ENCODE measurements around the gene ZNF595. TPM values are rescaled to one million over a fixed set of nuclear protein-coding genes. Genes with fewer than 3 reads are reported as not detected.
"Not testable (repeated sequence)": the region's sequence is repeated elsewhere in the genome, so short reads cannot be mapped to it uniquely, and the experiment has no call there.

Gene ZNF595
- polyA plus RNA-seq, 1 of the 3 experiments (the other 2 are of a cell fraction): 88.4 TPM

GRCh38 chr4:28767-29542 is 24.2 kb upstream of the ZNF595 start:
- H3K27ac ChIP-seq (ENCODE audit: low read depth in 2 of 2, low read length in 1 of 2); H3K9me2 ChIP-seq; H3K4me1 ChIP-seq (ENCODE audit: control insufficient read depth in 1 of 2, insufficient read depth in 2 of 2, low read depth in 1 of 2, low read length in 1 of 2); DNase-seq; H3K9ac ChIP-seq; H3K79me2 ChIP-seq (ENCODE audit: insufficient read depth); POLR2A ChIA-PET; H3K4me2 ChIP-seq; H3K36me3 ChIP-seq (replicated peaks in 1 of 2; ENCODE audit: control insufficient read depth in 1 of 2, insufficient read depth in 2 of 2, low read length in 1 of 2); H4K20me1 ChIP-seq (ENCODE audit: insufficient read depth); H3K4me3 ChIP-seq (ENCODE audit: low read depth in 2 of 2, low read length in 1 of 2); H3F3A ChIP-seq (replicated peaks; ENCODE audit: insufficient read depth); H2AFZ ChIP-seq (ENCODE audit: low read depth); H3K9me3 ChIP-seq; H3K27me3 ChIP-seq (ENCODE audit: insufficient read depth): not testable (repeated sequence)
- CTCF ChIA-PET: interaction anchor here (0.6 to 2.6 kb wide), 9 partner anchors 8 to 34 kb away, joined by 4 to 52 read pairs (median 5); partner anchors contain the start of gene ZNF595
- TF ChIP-seq RAD21 (IDR thresholded peaks at IDR 0.05; ENCODE audit: low read length) (0 out of 2 replicates have a peak, but pooled peaks have one; percentile 14), CTCF (IDR thresholded peaks at IDR 0.05) (peak; percentile 50; the same call in 1 of the 2 replicates)
- WGBS (ENCODE audit: low lambda C conversion rate): 0% methylated on average over 1 of the region's 3 CpGs

GRCh38 chr4:33314-33713 is 19.8 kb upstream of the ZNF595 start:
- H3K27ac ChIP-seq (ENCODE audit: low read depth in 2 of 2, low read length in 1 of 2); H3F3A ChIP-seq (replicated peaks; ENCODE audit: insufficient read depth); H3K27me3 ChIP-seq (ENCODE audit: insufficient read depth); H3K4me3 ChIP-seq (ENCODE audit: low read depth in 2 of 2, low read length in 1 of 2); H3K36me3 ChIP-seq (replicated peaks in 1 of 2; ENCODE audit: control insufficient read depth in 1 of 2, insufficient read depth in 2 of 2, low read length in 1 of 2); H4K20me1 ChIP-seq (ENCODE audit: insufficient read depth); CTCF ChIA-PET; H3K9me2 ChIP-seq; H3K79me2 ChIP-seq (ENCODE audit: insufficient read depth); H2AFZ ChIP-seq (ENCODE audit: low read depth); H3K9me3 ChIP-seq; POLR2A ChIA-PET; H3K4me2 ChIP-seq; H3K9ac ChIP-seq; DNase-seq; H3K4me1 ChIP-seq (ENCODE audit: control insufficient read depth in 1 of 2, insufficient read depth in 2 of 2, low read depth in 1 of 2, low read length in 1 of 2): not testable (repeated sequence)
- WGBS (ENCODE audit: low lambda C conversion rate): no CpG with 5 or more reads among the region's 6 CpGs

- H4K20me1 ChIP-seq (ENCODE audit: insufficient read depth); H3K4me3 ChIP-seq (ENCODE audit: low read depth in 2 of 2, low read length in 1 of 2); H3K27me3 ChIP-seq (ENCODE audit: insufficient read depth); DNase-seq; H3K27ac ChIP-seq (ENCODE audit: low read depth in 2 of 2, low read length in 1 of 2); H3K36me3 ChIP-seq (replicated peaks in 1 of 2; ENCODE audit: control insufficient read depth in 1 of 2, insufficient read depth in 2 of 2, low read length in 1 of 2); H3K4me1 ChIP-seq (ENCODE audit: control insufficient read depth in 1 of 2, insufficient read depth in 2 of 2, low read depth in 1 of 2, low read length in 1 of 2); H2AFZ ChIP-seq (ENCODE audit: low read depth); H3F3A ChIP-seq (replicated peaks; ENCODE audit: insufficient read depth); H3K4me2 ChIP-seq; H3K9me3 ChIP-seq; H3K79me2 ChIP-seq (ENCODE audit: insufficient read depth); H3K9ac ChIP-seq; H3K9me2 ChIP-seq: not testable (repeated sequence)
- POLR2A ChIA-PET: interaction anchor here (1.2 kb wide), 1 partner anchor 17 kb away, joined by 3 read pairs; the partner anchor contains the start of gene ZNF595
- CTCF ChIA-PET: interaction anchor here (0.8 to 3.3 kb wide), 4 partner anchors 8 to 16 kb away, joined by 4 to 18 read pairs (median 5); partner anchors contain the start of gene ZNF595
- WGBS (ENCODE audit: low lambda C conversion rate): 19% methylated on average over 3 of the region's 6 CpGs
Observed at GRCh38 chr4:36559-37415, 16.3 kb upstream of the ZNF595 start.

- H3K9me2 ChIP-seq; H3K4me1 ChIP-seq (ENCODE audit: control insufficient read depth in 1 of 2, insufficient read depth in 2 of 2, low read depth in 1 of 2, low read length in 1 of 2); DNase-seq; H4K20me1 ChIP-seq (ENCODE audit: insufficient read depth); H3K9me3 ChIP-seq; H3K4me2 ChIP-seq; H2AFZ ChIP-seq (ENCODE audit: low read depth); H3K9ac ChIP-seq; POLR2A ChIA-PET; H3K4me3 ChIP-seq (ENCODE audit: low read depth in 2 of 2, low read length in 1 of 2); H3K36me3 ChIP-seq (replicated peaks in 1 of 2; ENCODE audit: control insufficient read depth in 1 of 2, insufficient read depth in 2 of 2, low read length in 1 of 2); H3K27me3 ChIP-seq (ENCODE audit: insufficient read depth); H3F3A ChIP-seq (replicated peaks; ENCODE audit: insufficient read depth); H3K79me2 ChIP-seq (ENCODE audit: insufficient read depth); H3K27ac ChIP-seq (ENCODE audit: low read depth in 2 of 2, low read length in 1 of 2): not testable (repeated sequence)
- CTCF ChIA-PET: interaction anchor here (1.0 to 3.3 kb wide), 3 partner anchors 10 kb away, joined by 3 to 18 read pairs (median 5); no protein-coding TSS in a partner anchor
Observed at GRCh38 chr4:38202-38601, 14.9 kb upstream of the ZNF595 start.

GRCh38 chr4:43375-43774 is 9.7 kb upstream of the ZNF595 start:
- H3K4me3 ChIP-seq (ENCODE audit: low read depth in 2 of 2, low read length in 1 of 2); H3K9me2 ChIP-seq; H3K9ac ChIP-seq; H3K4me2 ChIP-seq; H4K20me1 ChIP-seq (ENCODE audit: insufficient read depth); H3K27me3 ChIP-seq (ENCODE audit: insufficient read depth); H2AFZ ChIP-seq (ENCODE audit: low read depth); H3K27ac ChIP-seq (ENCODE audit: low read depth in 2 of 2, low read length in 1 of 2); H3K79me2 ChIP-seq (ENCODE audit: insufficient read depth); H3K36me3 ChIP-seq (replicated peaks in 1 of 2; ENCODE audit: control insufficient read depth in 1 of 2, insufficient read depth in 2 of 2, low read length in 1 of 2); H3F3A ChIP-seq (replicated peaks; ENCODE audit: insufficient read depth); DNase-seq; H3K9me3 ChIP-seq; H3K4me1 ChIP-seq (ENCODE audit: control insufficient read depth in 1 of 2, insufficient read depth in 2 of 2, low read depth in 1 of 2, low read length in 1 of 2): not testable (repeated sequence)
- ChIA-PET CTCF (interaction anchor here (0.9 to 2.4 kb wide), 6 partner anchors 9 to 18 kb away, joined by 4 to 15 read pairs (median 5); partner anchors contain the start of gene ZNF595), POLR2A (interaction anchor here (1.3 kb wide), 1 partner anchor 9 kb away, joined by 8 read pairs; the partner anchor contains the start of gene ZNF595)

Measured in SK-N-SH (cell line).